Endothelial cell of umbilical vein (primary cell): ENCODE measurements around the gene TBC1D8. TPM values are rescaled to one million over a fixed set of nuclear protein-coding genes. Genes with fewer than 3 reads are reported as not detected.

Source experiments
- BruUV-seq: library from RNA; stranded (reverse); fragments of 400-500 nt; replicated peaks from 2 replicates; lab custom pipeline; 2021; lab: Mats Ljungman, UMichigan
- CTCF ChIA-PET: fragments of 300-600, 350-600 bp; sonication (Branson Sonifier 250); formaldehyde crosslinking; loops from one replicate; lab custom pipeline; 2021; ENCODE audit warnings: antibody characterized with exemption, inconsistent platforms; lab: Charles Lee
- POLR2A ChIA-PET: fragments of 300-600, 350-600 bp; sonication (Branson Sonifier 250); formaldehyde crosslinking; loops from one replicate; lab custom pipeline; 2021; ENCODE audit warnings: antibody characterized with exemption, inconsistent platforms; lab: Charles Lee
- DNase-seq: peaks from one replicate; pipeline ENCODE4 v3.0.0-alpha.2; 2011; ENCODE audit warnings: low read depth, low spot score
- FAIRE-seq: peaks from 2 replicates; lab custom pipeline; 2011; peaks lifted over from hg19 to GRCh38; lab: Jason Lieb, UNC
- H2AFZ ChIP-seq: 2 replicates; pipeline ENCODE4 v1.6.0; 2012; ENCODE audit warnings: low read depth, low read length, control low read depth, inconsistent platforms
- H3K27ac ChIP-seq: 2 replicates; pipeline ENCODE4 v1.5.1; 2011; ENCODE audit warnings: low read depth, mild to moderate bottlenecking, control low read depth, low read length, moderate library complexity; ENCODE audit not compliant: insufficient read depth
- H3K27me3 ChIP-seq, 2 experiments: 2 replicates each; pipeline versions ENCODE4 v1.6.0 to v1.6.1; 2011; ENCODE audit warnings: low read length in 2 of 2, mixed read lengths in 1 of 2; ENCODE audit not compliant: control insufficient read depth in 2 of 2, insufficient read depth in 2 of 2
- H3K36me3 ChIP-seq, 2 experiments: 2 replicates in 1 of 2; 3 replicates in 1 of 2; pipeline ENCODE4 v1.5.1; 2011; ENCODE audit warnings: low read length in 2 of 2, mild to moderate bottlenecking in 1 of 2, moderate library complexity in 1 of 2; ENCODE audit not compliant: control insufficient read depth in 2 of 2, insufficient read depth in 2 of 2; ENCODE audit errors: extremely low read depth in 1 of 2
- H3K4me1 ChIP-seq: 3 replicates; pipeline ENCODE4 v1.5.1; 2011; ENCODE audit warnings: mild to moderate bottlenecking, low read length; ENCODE audit not compliant: control insufficient read depth, insufficient read depth; ENCODE audit errors: extremely low read depth
- H3K4me2 ChIP-seq: 2 replicates; pipeline ENCODE4 v1.6.1; 2011; ENCODE audit warnings: low read length, control low read depth, mixed read lengths; ENCODE audit not compliant: insufficient read depth
- H3K4me3 ChIP-seq, 3 experiments: fragments of 200-600 bp in 1 of 3; sonication (generic), shearing (Covaris generic) in 1 of 3; replicated peaks in 1 of 3; 2 replicates each; pipeline ENCODE4 v1.5.1; 2011 to 2016; ENCODE audit warnings: control low read depth in 3 of 3, low read length in 3 of 3, mild to moderate bottlenecking in 2 of 3, inconsistent platforms in 1 of 3, low read depth in 1 of 3, moderate library complexity in 1 of 3; ENCODE audit not compliant: insufficient read depth in 1 of 3
- H3K79me2 ChIP-seq: 2 replicates; pipeline ENCODE4 v1.6.0; 2012; ENCODE audit warnings: low read length, inconsistent platforms; ENCODE audit not compliant: control insufficient read depth, insufficient read depth
- H3K9ac ChIP-seq: replicated peaks from 2 replicates; pipeline ENCODE3; 2011; ENCODE audit warnings: low read length, control low read depth; ENCODE audit not compliant: insufficient read depth; ENCODE audit errors: extremely low read depth
- H3K9me1 ChIP-seq: replicated peaks from 3 replicates; pipeline ENCODE4 v1.6.0; 2011; ENCODE audit warnings: mild to moderate bottlenecking, low read length; ENCODE audit not compliant: control insufficient read depth, insufficient read depth; ENCODE audit errors: extremely low read depth
- H3K9me3 ChIP-seq: replicated peaks from 2 replicates; pipeline ENCODE4 v1.5.1; 2012; ENCODE audit warnings: low read length, inconsistent platforms; ENCODE audit not compliant: control insufficient read depth, insufficient read depth
- H4K20me1 ChIP-seq: replicated peaks from 2 replicates; pipeline ENCODE3; 2011; ENCODE audit warnings: mild to moderate bottlenecking, low read length; ENCODE audit not compliant: control insufficient read depth, insufficient read depth; ENCODE audit errors: extremely low read depth
- EZH2 ChIP-seq: IDR thresholded peaks from 2 replicates; pipeline ENCODE4 v1.6.1; 2012; ENCODE audit warnings: borderline replicate concordance, low read depth, mild to moderate bottlenecking, moderate library complexity, low read length, inconsistent platforms; ENCODE audit not compliant: severe bottlenecking
- FOS ChIP-seq: IDR thresholded peaks from 2 replicates; pipeline ENCODE4 v1.6.1; 2011; ENCODE audit warnings: mild to moderate bottlenecking, low read length, moderate library complexity, borderline replicate concordance; ENCODE audit not compliant: insufficient read depth
- GATA2 ChIP-seq: IDR thresholded peaks from 2 replicates; pipeline ENCODE4 v1.7.0; 2011; ENCODE audit warnings: low read depth, mild to moderate bottlenecking, moderate library complexity, mixed read lengths, low read length; ENCODE audit not compliant: insufficient read length, insufficient read depth
- JUN ChIP-seq: IDR thresholded peaks from 2 replicates; pipeline ENCODE4 v1.6.1; 2011; ENCODE audit warnings: borderline replicate concordance, low read depth; ENCODE audit not compliant: insufficient read length, insufficient read depth
- MYC ChIP-seq: IDR thresholded peaks from one replicate; pipeline ENCODE4 v1.6.1; 2011; ENCODE audit warnings: mild to moderate bottlenecking, low read depth, low read length
- POLR2A ChIP-seq: IDR thresholded peaks from 2 replicates; pipeline ENCODE4 v1.6.1; 2012; ENCODE audit warnings: low read depth, mild to moderate bottlenecking, control low read depth, low read length
- POLR2AphosphoS5 ChIP-seq: IDR thresholded peaks from 2 replicates; pipeline ENCODE4 v1.6.1; 2012; ENCODE audit warnings: low read depth, mild to moderate bottlenecking, control low read depth, low read length, moderate library complexity; ENCODE audit not compliant: insufficient read depth
- dilution Hi-C: fragments of 300-500 bp; cut with MboI; formaldehyde crosslinking; loops from one replicate; pipeline ENCODE4 v1.15.0; 2019; ENCODE audit warnings: low sequenced_read_pairs; ENCODE audit not compliant: extremely low pct_ligation_motif_present
- intact Hi-C: fragments of 100-400 bp; cut with micrococcal nuclease; formaldehyde crosslinking; loops from one replicate; pipeline ENCODE4 v1.10.0; 2022
- polyA plus RNA-seq, 4 experiments: library from polyadenylated mRNA; depleted of rRNA in 3 of 4; stranded (reverse) in 3 of 4; unstranded in 1 of 4; fragments of >200 nt; gene quantifications; 2 replicates each; pipeline versions ENCODE4 v1.2.1 to v1.2.3, GENCODE V29; 2011 to 2012; ENCODE audit warnings: missing spikeins in 1 of 4
- total RNA-seq: library from RNA; stranded (reverse); gene quantifications from 2 replicates; pipeline ENCODE4 v1.2.3, GENCODE V29; 2021
- TF ChIP-seq, protein P1 (sequence below): IDR thresholded peaks from 2 replicates; pipeline ENCODE4 v1.6.1; 2011; ENCODE audit not compliant: insufficient read depth, insufficient read length
- TF ChIP-seq, protein P2 (sequence below), 2 donors: IDR thresholded peaks; 1 replicate in 1 of 2; 2 replicates in 1 of 2; pipeline ENCODE4 v1.5.1; 2011; ENCODE audit warnings: low read length in 2 of 2, mild to moderate bottlenecking in 2 of 2, moderate library complexity in 2 of 2, control low read depth in 1 of 2, inconsistent platforms in 1 of 2, low read depth in 1 of 2; ENCODE audit not compliant: insufficient read depth in 1 of 2; ENCODE audit errors: extremely low read depth in 1 of 2

The TBC1D8 gene
- total and polyA plus RNA-seq, 2 donors (not counting 3 experiments of a cell fraction or from before 2014, with no cell fraction given), result 28.5 to 32.1 TPM

DNA sequence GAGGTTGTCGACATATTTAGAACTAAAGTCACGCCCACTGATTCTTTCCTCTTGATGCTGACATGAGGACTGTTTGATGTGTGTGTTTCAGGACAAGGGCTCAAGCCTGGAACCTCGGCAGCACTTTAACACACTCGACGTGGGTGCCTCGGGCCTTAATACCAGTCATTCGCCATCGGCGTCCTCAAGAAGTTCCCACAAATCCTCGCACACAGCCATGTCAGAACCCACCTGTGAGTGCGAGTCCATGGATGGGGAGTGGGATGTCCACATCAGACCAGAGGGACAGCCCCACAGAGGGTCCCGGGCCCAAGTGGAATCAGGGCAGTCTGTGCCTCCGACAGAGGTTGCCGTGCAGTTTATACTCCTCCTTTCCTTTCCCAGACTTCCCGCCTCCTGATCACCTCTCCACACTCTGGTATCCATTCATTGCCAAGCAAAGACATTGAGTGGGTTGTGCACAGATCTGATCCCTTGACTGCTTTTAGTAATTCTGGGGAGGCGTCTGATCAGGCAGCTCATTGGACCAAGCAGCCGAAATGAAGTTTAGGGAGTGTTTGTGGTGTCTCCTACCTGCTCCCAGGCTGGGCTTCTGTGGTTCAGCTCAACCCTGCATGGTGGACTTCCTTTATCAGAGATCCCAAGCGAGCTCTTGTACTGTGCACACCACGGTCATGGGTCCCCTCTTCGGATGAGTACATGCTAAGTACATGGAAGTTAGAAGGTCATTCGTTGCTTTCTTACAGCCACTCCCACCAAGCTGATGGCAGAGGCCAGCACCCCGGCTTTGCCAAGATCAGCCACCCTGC lies 176.3 kb downstream of the TBC1D8 start:
- dilution Hi-C loops (no loop called here), intact Hi-C loops (no loop called here)
- Histone ChIP-seq H3K4me1 (peaks cover 11% of the 10 kb centered on the region), H3K9me3 (no peaks in the 10 kb centered on the region), H3K27ac (no peak overlapping the region), H4K20me1 (no peaks in the 10 kb centered on the region), H3K27me3 (no peaks in the 10 kb centered on the region), H3K9me1 (no peaks in the 10 kb centered on the region), H2AFZ (no peak overlapping the region), H3K9ac (no peak overlapping the region), H3K79me2 (no peaks in the 10 kb centered on the region), H3K36me3 (peaks cover 4 to 38% of the 10 kb centered on the region in 2 experiments), H3K4me2 (no peak overlapping the region), H3K4me3 (no peak overlapping the region)
- no peak for DNase-seq
- BruUV-seq, result no TSS peak
- TF ChIP-seq, protein P1, sequence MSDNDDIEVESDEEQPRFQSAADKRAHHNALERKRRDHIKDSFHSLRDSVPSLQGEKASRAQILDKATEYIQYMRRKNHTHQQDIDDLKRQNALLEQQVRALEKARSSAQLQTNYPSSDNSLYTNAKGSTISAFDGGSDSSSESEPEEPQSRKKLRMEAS, result no peak
- TF ChIP-seq FOS, result no peak
- FAIRE-seq, result no peak
- ChIA-PET CTCF (no interaction called here), POLR2A (no interaction called here)

DNA sequence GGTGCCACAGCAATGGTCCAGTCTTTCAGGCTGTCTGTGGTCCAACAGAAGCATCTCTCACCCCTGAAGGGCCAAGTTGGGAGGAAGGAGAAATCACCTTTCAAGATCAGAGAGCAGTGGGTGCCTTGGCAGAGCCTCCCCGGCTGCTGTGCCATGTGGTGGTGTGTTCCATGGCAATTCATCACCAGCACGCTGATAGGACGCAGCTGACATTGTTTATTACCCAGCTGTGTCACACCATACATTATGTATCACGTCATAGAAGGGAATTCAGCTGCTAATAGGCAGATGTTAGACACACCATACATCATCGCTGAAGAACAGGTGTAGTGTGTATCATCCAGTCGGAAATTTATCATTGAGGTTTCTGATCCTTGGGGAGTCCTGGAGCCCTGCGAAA lies 178.7 kb downstream of the TBC1D8 start:
- no peak overlapping the region for H3K4me3 ChIP-seq
- DNase-seq, result no peak
- H3K9ac ChIP-seq, result no peak overlapping the region
- H4K20me1 ChIP-seq, result no peaks in the 10 kb centered on the region
- peaks cover 6 to 44% of the 10 kb centered on the region in 2 experiments for H3K36me3 ChIP-seq
- no peak overlapping the region for H2AFZ ChIP-seq
- ChIA-PET CTCF (no interaction called here), POLR2A (no interaction called here)
- H3K27ac ChIP-seq, result no peak overlapping the region
- H3K79me2 ChIP-seq, result no peaks in the 10 kb centered on the region
- no peak for FAIRE-seq
- no TSS peak for BruUV-seq
- dilution Hi-C loops (no loop called here), intact Hi-C loops (no loop called here)
- H3K27me3 ChIP-seq, result no peaks in the 10 kb centered on the region
- H3K4me1 ChIP-seq, result no peaks in the 10 kb centered on the region
- H3K9me1 ChIP-seq, result no peaks in the 10 kb centered on the region
- TF ChIP-seq POLR2A, result no peak
- TF ChIP-seq, protein P2, sequence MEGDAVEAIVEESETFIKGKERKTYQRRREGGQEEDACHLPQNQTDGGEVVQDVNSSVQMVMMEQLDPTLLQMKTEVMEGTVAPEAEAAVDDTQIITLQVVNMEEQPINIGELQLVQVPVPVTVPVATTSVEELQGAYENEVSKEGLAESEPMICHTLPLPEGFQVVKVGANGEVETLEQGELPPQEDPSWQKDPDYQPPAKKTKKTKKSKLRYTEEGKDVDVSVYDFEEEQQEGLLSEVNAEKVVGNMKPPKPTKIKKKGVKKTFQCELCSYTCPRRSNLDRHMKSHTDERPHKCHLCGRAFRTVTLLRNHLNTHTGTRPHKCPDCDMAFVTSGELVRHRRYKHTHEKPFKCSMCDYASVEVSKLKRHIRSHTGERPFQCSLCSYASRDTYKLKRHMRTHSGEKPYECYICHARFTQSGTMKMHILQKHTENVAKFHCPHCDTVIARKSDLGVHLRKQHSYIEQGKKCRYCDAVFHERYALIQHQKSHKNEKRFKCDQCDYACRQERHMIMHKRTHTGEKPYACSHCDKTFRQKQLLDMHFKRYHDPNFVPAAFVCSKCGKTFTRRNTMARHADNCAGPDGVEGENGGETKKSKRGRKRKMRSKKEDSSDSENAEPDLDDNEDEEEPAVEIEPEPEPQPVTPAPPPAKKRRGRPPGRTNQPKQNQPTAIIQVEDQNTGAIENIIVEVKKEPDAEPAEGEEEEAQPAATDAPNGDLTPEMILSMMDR (IDR thresholded peaks at IDR 0.05; ENCODE audit: extremely low read depth in 1 of 2, insufficient read depth in 1 of 2, low read depth in 1 of 2, low read length in 2 of 2), result no peak
- no peak for TF ChIP-seq POLR2AphosphoS5
- no peak for TF ChIP-seq GATA2
- TF ChIP-seq, protein P1, result no peak
- no peak for TF ChIP-seq JUN
- TF ChIP-seq FOS, result no peak
- TF ChIP-seq EZH2, result no peak
- no peak for TF ChIP-seq MYC
- no peaks in the 10 kb centered on the region for H3K9me3 ChIP-seq
- no peak overlapping the region for H3K4me2 ChIP-seq
